Germinal center (tissue), 1 donor: ENCODE data around the gene LRRC75A.
"Not testable (repeated sequence)": the region's sequence is repeated elsewhere in the genome, so short reads cannot be mapped to it uniquely, and the experiment has no call there.

Source experiments
- DNase-seq: peaks from one replicate; pipeline ENCODE4 v3.0.0; 2012; ENCODE audit warnings: mixed read lengths, low spot score

LRRC75A gene

GRCh38 chr17:16432017-16432416 is 60.0 kb downstream of the LRRC75A start:
- DNase-seq, result no peak

DNA sequence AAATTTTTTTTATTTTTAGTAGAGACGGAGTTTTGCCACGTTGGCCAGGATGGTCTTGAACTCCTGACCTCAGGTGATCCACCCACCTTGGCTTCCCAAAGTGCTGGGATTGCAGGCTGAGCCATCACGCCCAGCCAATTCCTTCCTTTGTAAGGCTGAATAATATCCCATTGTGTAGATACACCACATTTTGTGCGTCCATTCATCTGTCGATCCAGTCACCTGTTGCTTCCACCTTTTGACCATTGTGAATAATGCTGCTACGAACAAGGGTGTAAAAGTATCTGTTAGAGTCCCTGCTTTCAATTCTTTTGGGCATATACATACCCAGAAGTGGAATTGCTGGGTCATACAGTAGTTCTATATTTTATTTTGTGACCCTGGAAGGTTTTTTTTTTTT is 61.3 kb downstream of the LRRC75A start:
- no peak for DNase-seq

DNA sequence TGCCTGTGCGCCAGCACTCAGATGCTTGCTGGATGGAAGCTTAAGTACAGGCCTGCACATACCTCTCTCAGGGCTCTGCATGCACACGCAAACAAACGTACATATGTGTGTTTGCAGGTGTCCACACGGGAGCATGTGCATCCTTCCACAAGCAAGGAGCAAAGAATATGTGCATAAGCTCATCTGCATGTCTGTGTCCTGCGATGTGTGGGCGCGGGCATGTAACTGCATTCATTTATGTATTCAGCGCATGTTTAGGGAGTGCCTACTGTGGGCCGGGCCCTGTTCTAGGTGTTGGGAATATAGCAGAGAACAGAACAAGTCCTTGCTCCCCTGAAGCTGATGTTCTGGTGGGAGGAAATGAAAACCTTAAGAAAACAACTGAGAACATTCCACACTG is 62.9 kb downstream of the LRRC75A start:
- DNase-seq, result no peak

DNA sequence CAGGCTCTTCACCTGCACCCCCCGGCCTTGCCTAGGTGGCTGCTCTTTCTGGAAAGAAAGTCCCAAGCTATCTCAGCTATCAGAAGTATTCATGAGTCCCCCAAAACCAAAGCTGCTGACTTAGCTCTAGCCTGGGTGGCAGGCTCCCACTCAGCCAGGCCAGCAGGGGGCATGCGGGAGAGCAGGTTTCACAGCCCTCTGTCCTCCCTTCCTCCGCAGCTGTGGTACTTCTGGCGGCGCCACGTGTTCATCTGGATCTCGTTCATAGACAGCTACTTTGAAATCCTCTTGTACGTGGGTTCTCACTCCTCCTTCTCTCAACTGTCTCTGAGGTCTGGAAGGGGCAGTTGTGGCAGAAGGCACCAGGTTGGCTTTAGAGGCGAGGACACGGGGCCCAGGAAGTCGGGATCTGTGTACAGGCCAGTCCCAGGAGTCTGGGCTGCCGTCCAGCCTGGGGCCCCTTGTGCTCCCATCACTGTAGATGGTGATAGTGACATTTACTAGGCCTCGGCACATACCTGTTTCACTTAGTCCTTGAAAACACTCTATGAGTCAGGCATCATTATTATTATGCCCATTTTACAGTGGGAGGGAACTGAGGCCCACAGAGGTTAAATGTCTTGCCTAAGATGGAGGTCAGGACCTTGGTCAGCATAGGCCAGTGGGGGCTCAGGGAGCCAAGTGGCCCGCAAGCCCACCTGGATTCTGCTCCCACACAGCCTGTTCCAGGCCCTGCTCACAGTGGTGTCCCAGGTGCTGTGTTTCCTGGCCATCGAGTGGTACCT is 63.7 kb downstream of the LRRC75A start:
- peak; percentile 72 for DNase-seq

- DNase-seq, result no peak
These were observed 65.0 kb downstream of the LRRC75A start for GRCh38 chr17:16427020-16427419.

GRCh38 chr17:16425698-16426659 is 66.0 kb downstream of the LRRC75A start:
- no peak for DNase-seq

DNA sequence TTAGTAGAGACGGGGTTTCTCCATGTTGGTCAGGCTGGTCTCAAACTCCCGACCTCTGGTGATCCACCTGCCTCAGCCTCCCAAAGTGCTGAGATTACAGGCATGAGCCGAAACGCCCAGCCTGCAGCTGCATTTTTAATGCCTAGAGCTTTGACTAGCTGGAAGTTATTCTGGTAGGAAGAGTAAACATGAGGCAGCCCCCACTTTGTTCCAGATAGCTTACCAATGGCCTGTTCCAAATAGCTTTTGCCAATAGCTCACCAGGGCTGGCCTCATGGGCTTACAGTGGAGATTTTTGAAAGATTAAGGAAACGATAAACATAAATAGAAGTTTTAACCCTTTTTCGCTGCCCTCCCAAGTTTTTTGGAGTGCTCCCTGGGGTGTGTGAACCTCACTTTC is 66.8 kb downstream of the LRRC75A start:
- DNase-seq, result no peak

DNA sequence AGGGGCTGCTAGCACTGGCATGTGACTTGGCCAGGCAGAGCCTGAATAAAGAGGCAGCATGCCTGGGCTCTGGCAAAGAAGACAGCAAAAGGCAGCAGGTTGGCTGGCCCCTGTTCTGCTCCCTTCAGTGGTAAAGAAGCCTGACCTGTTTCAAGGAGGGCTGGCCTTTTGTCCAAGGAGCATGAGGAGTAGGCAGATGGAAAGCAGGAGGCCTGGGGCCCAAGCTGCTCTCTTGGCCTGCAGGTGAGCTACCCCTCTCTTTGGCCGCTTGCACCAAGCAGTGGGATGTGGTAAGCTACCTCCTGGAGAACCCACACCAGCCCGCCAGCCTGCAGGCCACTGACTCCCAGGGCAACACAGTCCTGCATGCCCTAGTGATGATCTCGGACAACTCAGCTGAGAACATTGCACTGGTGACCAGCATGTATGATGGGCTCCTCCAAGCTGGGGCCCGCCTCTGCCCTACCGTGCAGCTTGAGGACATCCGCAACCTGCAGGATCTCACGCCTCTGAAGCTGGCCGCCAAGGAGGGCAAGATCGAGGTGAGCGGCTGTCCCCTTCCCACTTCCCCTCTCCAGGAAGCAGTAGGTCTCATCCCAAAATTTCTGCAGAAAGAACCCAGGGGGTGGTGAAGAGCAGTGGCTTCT is 68.6 kb downstream of the LRRC75A start:
- no peak for DNase-seq

DNA sequence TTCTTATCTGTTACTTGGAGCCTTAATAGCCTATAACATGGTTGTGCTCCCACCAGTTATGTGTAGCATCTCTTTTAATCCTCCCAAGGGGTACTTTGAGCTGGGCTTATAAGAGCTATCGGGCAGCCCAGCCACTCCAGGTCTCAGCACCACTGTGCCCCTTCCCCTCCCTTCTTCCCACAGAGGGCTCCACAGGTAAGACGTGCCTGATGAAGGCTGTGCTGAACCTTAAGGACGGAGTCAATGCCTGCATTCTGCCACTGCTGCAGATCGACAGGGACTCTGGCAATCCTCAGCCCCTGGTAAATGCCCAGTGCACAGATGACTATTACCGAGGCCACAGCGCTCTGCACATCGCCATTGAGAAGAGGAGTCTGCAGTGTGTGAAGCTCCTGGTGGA is 69.6 kb downstream of the LRRC75A start:
- no peak for DNase-seq

DNA sequence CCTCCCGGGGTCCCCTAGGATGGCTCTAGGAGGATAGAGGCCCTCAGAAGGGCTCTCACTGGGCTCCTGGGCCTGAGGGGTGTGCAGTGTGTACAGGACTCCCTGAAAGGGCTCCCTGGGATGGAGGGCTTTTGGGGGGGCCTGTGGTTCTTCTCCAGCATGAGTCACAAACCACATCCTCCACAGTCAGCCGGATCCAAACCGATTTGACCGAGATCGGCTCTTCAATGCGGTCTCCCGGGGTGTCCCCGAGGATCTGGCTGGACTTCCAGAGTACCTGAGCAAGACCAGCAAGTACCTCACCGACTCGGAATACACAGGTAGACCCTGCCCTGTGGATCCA is 72.1 kb downstream of the LRRC75A start:
- DNase-seq, result no peak

GRCh38 chr17:16419074-16419928 is 72.7 kb downstream of the LRRC75A start:
- DNase-seq, result no peak

GRCh38 chr17:16418685-16419068 is 73.3 kb downstream of the LRRC75A start:
- DNase-seq, result no peak

GRCh38 chr17:16417896-16418684 is 73.9 kb downstream of the LRRC75A start:
- no peak for DNase-seq

GRCh38 chr17:16417399-16417798 is 74.6 kb downstream of the LRRC75A start:
- no peak for DNase-seq

- peak; percentile 70 for DNase-seq
These were observed 76.7 kb downstream of the LRRC75A start, which contains the start of gene TRPV2 for GRCh38 chr17:16415031-16415924. TSS of gene TRPV2 (plus strand) at chr17:16415571. CDS start at chr17:16417669, 2,098 bp downstream.

- no peak for DNase-seq
These were observed 83.9 kb downstream of the LRRC75A start for GRCh38 chr17:16407911-16408588.

DNA sequence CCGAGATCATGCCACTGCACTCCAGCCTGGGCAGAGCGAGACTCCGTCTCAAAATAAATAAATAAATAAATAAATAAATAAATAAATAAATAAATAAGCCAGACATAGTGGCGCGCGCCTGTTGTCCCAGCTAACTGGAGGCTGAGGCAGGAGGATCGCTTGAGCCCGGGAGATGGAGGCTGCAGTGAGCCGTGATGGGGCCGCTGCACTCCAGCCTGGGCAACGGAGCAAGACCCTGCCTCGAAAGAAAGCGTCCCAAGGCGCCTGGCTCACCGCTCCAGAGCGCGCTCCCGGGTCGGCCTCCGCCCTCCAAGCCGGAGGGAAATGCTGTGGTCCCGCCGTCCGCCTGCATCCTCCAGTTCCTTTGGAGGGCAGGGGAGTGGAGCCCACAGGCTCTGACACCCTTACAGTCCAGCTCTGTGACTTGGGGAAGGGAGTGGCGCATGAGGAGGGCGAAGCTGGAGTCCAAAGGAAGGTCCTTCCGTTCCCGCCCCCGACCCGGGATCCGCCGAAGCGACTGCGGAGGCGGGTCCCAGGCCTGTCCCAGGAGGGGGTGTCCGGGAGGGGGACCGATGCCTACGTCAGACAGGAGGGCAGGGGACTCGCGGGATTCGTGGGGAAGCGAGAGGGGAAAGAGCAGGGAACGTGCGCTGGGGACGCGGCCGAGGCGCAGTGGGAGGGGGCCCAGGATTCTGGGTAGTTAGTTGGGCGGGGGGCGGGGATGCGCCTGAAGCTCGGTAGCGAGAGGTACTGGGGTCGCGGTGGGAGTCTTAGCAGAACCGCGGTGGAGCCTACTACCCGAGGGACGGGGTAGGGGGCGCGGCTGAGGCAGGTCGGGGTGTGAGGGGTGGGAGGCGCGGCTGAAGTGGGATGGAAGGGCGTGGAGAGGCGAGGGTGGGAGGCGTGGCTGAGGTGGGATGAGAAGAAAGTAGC is 85.0 kb downstream of the LRRC75A start:
- DNase-seq, result no peak

DNA sequence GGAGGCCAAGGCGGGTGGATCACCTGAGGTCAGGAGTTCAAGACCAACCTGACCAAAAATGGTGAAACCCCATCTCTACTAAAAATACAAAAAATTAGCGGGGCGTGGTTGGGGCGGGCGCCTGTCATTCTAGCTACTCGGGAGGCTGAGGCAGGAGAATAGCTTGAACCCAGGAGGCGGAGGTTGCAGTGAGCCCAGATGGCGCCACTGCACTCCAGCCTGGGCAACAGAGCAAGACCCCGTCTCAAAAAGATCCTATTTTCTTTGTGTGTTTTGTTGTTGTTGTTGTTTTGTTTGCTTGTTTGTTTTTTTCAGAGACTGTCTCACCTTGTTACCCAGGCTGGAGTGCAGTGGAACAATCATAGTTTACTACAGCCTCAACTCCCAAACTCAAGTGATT is 88.1 kb downstream of the LRRC75A start:
- not testable (repeated sequence) for DNase-seq
